Mononuclear cell (primary cell): Measurements from ENCODE around the gene TMEM59L. TPM values are rescaled to one million over a fixed set of nuclear protein-coding genes. Genes with fewer than 3 reads are reported as not detected.

Experiments used
- H3K27me3 ChIP-seq: 2 replicates; pipeline ENCODE4 v1.6.0; 2011; ENCODE audit warnings: low read length, control low read depth; ENCODE audit not compliant: insufficient read depth
- H3K4me1 ChIP-seq: 2 replicates; pipeline ENCODE4 v1.5.1; 2011; ENCODE audit warnings: mild to moderate bottlenecking, low read length, control low read depth; ENCODE audit not compliant: insufficient read depth
- H3K4me3 ChIP-seq: 2 replicates; pipeline ENCODE4 v1.5.1; 2011; ENCODE audit warnings: mild to moderate bottlenecking, low read length, moderate library complexity
- H3K9me3 ChIP-seq: 2 replicates; pipeline ENCODE4 v1.5.1; 2011; ENCODE audit warnings: low read depth, mild to moderate bottlenecking, control low read depth, low read length
- total RNA-seq: library from RNA; depleted of rRNA; stranded (reverse); fragments of >200 nt; gene quantifications from one replicate; pipeline ENCODE4 v1.2.3, GENCODE V29; 2012

Gene TMEM59L
- total RNA-seq, 1 donor: not detected

DNA sequence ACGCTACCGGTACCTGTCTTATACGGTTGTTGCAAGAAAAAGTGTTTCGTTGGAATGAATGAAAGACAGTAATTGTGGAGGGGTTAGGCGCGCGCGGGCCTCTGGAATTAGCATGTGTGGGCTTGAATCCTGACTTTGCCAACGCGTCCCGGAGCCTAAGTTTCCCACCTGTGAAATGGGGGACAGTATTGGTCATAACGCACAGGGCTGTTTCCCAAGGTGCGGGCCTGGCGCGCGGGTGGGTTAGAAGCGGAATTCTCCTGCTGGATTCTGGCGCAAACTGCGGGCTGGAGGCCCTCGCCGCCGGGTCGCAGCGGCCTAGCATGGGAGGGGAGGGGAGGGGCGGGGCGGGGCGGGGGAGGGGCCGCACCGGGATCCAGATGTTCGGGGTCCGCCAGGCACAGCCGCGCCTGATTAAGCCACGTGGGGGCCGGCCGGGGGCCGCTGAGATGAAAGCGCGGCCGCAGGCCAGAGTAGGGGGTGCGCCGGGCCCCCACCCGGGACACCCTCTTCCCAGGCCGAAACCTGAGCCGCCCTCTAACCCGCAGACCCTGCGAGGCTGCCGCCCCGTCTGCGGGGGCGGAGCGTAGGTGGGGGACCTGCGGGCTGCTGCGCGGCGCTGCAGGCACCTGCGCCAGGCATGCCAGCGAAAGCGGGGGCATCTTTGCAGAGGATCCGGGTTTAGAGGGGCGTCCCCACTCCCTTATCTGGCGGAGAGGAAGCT, 1.2 kb upstream of the TMEM59L start:
- H3K4me3 ChIP-seq: no peak overlapping the region

DNA sequence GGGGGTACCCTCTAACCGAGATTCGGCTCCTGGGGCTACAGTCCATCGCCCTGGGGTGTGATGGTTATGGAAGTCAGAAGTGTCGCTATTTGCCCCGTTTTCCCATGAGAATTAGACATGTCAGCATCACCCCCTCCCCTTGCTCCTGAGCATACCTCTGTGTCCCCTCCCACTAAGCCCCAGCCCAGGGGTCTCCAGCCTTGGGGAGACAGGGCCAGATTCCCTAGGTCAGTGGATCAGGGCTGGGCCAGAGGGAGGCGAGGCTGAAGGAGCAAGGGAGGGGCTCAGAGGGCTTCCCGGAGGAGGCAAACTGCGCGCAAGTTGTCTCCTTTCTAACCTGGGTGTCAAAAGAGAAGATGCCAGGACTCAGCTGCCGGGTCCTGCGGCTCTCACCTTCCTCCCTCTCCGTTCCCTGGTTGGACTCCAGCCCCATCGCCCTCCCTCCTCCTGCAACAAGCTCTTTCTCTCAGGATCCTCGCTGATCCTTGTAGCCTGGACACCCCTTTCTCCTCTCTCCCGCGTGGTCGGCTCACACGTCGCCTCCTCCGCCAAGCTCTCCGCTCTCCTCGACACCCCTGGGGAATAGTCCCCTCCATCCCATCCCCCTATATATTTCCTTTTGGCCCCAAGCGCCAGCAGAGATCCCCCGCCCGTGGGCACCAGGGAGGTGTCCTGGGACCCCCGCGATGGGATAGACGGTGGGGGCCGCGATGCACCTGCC, 459 bp upstream of the TMEM59L start:
- Histone ChIP-seq H3K4me3 (no peak overlapping the region), H3K27me3 (peaks cover 72% of the 10 kb centered on the region)

More for the DNA sequence above, 1.2 kb upstream of the TMEM59L start:
- H3K27me3 ChIP-seq: peaks cover 72% of the 10 kb centered on the region
- H3K4me1 ChIP-seq: peaks cover 16% of the 10 kb centered on the region
- H3K9me3 ChIP-seq: no peaks in the 10 kb centered on the region

DNA sequence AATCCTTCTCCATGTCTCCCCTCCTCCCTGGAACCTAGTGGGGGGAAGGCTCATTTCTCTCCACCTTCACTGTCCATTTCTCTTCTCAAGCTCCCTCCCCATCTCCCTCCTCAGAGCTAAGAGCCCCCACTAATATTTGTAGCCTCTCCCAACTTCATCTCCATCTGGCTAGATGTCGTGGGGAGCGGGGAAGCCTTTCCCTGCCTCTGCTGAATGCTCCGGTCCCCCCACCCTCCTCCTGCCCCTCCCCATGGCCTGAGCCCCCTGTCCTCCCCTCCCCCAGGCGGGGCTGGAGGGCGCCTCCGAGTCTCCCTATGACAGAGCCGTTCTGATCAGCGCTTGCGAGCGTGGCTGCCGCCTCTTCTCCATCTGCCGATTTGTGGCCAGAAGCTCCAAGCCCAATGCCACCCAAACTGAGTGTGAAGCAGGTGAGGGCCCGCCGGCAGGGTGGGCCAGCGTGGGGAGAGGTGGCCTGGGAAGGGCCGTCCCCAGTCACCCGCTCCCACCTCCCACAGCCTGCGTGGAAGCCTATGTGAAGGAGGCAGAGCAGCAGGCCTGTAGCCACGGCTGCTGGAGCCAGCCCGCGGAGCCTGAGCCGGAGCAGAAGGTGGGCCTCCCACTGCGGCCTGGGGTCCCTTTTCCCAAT, 1.0 kb downstream of the TMEM59L start:
- no peaks in the 10 kb centered on the region for H3K9me3 ChIP-seq
- H3K4me3 ChIP-seq: no peak overlapping the region
- H3K4me1 ChIP-seq: peaks cover 9% of the 10 kb centered on the region
- H3K27me3 ChIP-seq: peaks cover 57% of the 10 kb centered on the region

More for the DNA sequence above, 459 bp upstream of the TMEM59L start:
- Histone ChIP-seq H3K9me3 (no peaks in the 10 kb centered on the region), H3K4me1 (peaks cover 16% of the 10 kb centered on the region)

DNA sequence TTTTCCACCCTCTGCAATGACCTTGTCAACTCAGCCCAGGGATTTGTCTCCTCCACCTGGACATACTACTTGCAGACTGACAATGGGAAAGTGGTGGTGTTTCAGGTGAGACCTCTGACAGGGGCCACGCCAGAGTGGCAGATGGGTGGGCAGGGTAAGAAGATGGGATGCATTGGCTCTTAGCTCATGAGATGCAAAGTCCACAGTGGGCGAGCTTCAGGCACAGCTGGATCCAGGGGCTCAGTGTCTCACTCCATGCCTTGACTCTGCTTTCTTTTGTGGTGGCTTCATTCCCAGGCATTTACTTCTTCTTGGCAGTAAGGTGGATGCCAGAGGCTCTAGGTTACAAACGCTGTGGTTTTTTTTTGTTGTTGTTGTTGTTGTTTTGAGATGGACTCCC, 3.4 kb downstream of the TMEM59L start:
- peaks cover 9% of the 10 kb centered on the region for H3K4me1 ChIP-seq
- H3K4me3 ChIP-seq: no peak overlapping the region
- H3K27me3 ChIP-seq: peaks cover 37% of the 10 kb centered on the region
- no peaks in the 10 kb centered on the region for H3K9me3 ChIP-seq

DNA sequence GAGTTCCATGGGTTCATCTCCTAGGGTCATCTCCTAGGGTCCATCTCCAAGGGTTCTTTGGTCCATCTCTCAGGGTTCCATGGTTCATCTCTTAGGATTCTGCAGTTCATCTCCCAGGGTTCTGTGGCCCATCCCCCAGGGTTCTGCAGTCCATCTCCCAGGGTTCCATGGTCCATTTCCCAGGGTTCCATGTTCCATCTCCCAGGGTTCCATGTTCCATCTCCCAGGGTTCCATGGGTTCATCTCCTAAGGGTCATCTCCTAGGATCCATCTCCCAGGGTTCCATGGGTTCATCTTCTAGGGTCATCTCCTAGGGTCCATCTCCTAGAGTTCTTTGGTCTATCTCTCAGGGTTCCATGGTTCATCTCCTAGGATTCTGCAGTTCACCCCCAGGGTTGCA, 4.9 kb downstream of the TMEM59L start:
- no peaks in the 10 kb centered on the region for H3K9me3 ChIP-seq
- H3K4me1 ChIP-seq: no peaks in the 10 kb centered on the region
- H3K4me3 ChIP-seq: no peak overlapping the region
- peaks cover 24% of the 10 kb centered on the region for H3K27me3 ChIP-seq

DNA sequence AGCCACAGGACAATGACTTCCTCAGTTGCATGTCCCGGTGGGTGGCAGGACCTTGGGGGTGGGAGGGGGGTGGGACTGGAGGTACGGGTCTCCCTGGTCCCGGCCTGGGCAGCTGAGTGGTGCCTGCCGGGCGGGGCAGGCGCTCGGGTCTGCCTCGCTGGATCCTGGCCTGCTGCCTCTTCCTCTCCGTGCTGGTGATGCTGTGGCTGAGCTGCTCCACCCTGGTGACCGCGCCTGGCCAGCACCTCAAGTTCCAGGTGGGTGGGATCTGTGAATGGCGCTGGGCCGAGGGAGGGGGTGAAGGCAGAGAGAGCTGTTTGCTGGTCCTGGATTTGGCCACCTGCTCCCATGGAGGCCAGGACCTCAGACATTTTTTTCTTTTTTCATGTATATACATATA, 5.6 kb downstream of the TMEM59L start:
- H3K9me3 ChIP-seq: no peaks in the 10 kb centered on the region
- H3K27me3 ChIP-seq: peaks cover 21% of the 10 kb centered on the region
- H3K4me3 ChIP-seq: no peak overlapping the region
- H3K4me1 ChIP-seq: no peaks in the 10 kb centered on the region

DNA sequence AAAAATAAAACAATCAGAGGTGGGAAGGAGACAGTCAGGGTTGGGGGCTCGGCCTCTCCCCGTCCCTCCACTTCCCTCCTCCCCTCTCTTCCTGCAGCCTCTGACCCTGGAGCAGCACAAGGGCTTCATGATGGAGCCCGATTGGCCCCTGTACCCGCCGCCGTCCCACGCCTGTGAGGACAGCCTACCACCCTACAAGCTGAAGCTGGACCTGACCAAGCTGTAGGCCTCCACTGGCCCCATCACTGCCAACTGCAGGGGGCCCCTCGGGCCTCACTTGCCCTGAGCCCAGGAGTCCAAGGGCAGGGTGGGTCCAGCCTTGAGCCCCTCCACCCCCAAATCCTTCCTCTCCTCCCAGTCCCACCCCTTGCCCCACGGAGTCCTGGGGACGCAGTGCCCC, 7.6 kb downstream of the TMEM59L start:
- Histone ChIP-seq H3K4me1 (no peaks in the 10 kb centered on the region), H3K9me3 (no peaks in the 10 kb centered on the region), H3K4me3 (no peak overlapping the region), H3K27me3 (peaks cover 5% of the 10 kb centered on the region)

DNA sequence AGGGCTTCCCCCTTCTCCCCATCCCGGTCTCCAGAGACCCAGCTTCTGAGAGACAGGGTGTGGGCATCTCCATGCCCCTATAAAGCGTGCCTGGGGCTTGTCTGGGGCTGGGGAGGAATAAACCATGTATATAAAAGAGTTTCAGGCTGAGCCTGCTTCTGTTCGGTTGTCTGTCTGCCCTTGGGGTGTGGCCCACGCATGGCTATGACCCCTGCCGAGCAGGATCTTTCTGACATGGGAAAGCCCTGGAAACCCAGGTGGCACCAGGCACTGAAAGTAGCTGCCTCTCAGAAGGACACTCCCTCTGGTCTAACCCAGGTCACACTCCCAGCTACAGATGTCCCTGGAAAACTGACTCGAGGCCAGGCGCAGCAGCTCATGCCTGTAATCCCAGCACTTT, 8.2 kb downstream of the TMEM59L start:
- Histone ChIP-seq H3K9me3 (no peaks in the 10 kb centered on the region), H3K4me1 (no peaks in the 10 kb centered on the region), H3K4me3 (no peak overlapping the region), H3K27me3 (peaks cover 2% of the 10 kb centered on the region)

DNA sequence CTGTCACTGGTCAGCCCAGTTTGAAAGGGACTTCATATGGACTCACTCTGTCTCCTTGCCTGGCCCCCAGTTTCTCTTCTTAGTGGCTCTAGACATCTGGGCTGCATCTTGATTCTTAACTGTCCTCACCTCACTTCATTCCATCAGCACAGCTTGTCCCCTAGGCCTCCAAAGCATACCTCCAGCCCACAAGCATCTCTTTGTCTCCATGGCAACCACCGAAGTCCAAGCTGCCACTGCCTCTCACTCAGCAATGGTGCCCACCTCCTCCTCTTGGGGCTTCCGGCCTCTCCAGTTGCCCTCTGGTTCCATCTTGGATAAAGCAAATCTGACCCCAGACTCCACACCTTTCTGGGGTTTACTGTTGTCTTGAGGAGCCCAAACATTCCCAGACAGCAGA, 14.2 kb downstream of the TMEM59L start:
- H3K9me3 ChIP-seq: no peaks in the 10 kb centered on the region
- no peaks in the 10 kb centered on the region for H3K4me1 ChIP-seq
- H3K4me3 ChIP-seq: no peak overlapping the region
- no peaks in the 10 kb centered on the region for H3K27me3 ChIP-seq

DNA sequence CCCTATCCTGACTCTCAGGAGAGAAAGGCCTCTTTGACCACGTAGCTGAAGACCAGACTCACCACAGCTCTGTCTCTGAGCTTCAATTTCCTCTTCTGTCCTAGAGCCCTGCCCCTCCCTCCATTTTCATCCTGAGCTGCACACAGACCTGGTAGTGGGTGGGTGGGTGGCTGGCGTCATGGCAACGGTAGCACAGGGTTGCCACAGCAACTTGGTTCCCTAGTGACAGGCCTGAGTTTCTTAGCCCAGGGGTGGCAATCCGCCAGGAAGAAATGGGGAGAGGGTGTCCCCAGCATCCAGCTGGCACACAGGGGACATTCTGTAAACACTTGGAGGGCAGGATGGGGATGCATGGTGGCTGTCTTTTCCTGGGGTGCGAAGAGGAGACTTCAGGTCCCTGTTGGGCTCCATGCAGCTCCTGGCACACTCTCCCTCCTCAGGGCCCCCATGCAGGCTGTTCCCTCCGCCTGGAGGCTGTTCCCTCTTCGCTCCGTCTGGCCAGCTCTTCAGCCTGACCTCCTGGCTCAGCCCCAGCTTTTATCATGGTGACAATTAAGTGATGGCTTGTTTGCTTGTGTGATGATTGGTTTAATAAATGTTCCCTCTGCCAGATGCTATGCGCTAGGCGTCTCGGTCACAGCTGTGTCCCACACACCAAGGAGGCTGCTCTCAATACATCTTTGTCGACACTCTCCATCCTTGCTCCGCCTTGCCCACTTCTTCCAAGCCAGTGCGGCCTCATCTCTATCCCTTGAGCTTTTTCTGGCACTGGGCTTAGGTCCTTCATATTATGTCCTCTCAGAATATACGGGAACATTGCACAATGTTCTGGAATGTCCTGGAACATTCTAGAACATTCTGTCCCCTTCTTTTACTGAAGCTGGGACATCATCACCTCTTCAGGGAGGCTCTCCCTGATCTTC, 16.8 kb downstream of the TMEM59L start:
- H3K4me3 ChIP-seq: no peak overlapping the region
- no peaks in the 10 kb centered on the region for H3K9me3 ChIP-seq
- H3K4me1 ChIP-seq: no peaks in the 10 kb centered on the region
- no peaks in the 10 kb centered on the region for H3K27me3 ChIP-seq

DNA sequence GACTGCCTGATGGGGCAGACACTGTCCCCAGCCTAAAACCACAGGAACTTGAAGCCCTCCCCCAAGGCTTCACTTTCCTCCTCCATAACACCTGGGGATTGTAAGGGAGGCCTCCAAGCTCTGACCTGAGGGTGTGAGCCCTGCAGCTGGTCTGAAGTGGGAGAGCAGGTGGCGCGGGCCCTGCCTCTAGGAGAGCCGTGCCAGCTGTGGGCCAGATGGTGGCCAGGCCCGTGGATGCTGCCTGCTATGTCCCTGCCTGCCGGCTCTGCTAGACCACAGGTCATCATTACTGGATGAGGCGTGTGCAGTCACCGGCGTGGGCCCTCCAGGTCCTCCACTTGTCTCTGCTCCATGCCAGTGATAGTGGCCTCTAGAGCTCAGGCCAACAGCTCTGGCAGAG, 20.7 kb downstream of the TMEM59L start:
- peaks cover 18% of the 10 kb centered on the region for H3K4me1 ChIP-seq
- H3K9me3 ChIP-seq: no peaks in the 10 kb centered on the region
- no peaks in the 10 kb centered on the region for H3K27me3 ChIP-seq
- no peak overlapping the region for H3K4me3 ChIP-seq

DNA sequence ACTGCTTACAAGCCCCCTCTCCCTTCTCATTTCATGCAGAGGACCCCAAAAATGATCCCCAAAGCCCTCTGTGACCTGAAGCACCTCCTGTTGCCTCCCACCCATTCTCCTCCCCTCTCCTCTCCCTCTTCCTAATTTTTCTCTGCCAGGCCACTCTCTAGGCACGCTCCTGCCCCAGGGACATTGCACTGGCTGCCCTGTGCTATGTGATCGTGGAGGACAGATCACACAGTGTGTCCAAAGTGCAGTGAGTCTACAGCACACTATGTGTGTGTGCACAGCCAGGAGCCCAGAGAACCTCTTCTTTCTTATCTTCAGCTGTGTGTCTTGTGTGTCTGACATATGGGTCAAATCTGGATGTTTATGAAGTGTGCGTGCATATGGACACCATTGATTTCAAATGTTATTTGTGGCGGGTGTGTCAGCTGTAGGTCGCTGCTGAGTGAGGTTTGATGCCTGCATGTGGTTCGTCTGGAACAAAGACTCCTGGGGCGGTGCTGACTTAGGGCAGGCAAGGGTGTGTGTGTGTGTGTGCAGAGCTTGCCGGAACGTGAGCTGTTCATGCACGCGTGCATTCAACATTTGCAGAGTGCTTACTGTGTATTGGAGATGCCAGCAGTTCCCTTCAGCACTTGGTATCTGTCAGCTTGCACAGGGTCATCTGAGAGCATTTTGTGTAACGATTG, 22.1 kb downstream of the TMEM59L start:
- no peaks in the 10 kb centered on the region for H3K9me3 ChIP-seq
- H3K27me3 ChIP-seq: no peaks in the 10 kb centered on the region
- H3K4me1 ChIP-seq: peaks cover 18% of the 10 kb centered on the region
- no peak overlapping the region for H3K4me3 ChIP-seq

DNA sequence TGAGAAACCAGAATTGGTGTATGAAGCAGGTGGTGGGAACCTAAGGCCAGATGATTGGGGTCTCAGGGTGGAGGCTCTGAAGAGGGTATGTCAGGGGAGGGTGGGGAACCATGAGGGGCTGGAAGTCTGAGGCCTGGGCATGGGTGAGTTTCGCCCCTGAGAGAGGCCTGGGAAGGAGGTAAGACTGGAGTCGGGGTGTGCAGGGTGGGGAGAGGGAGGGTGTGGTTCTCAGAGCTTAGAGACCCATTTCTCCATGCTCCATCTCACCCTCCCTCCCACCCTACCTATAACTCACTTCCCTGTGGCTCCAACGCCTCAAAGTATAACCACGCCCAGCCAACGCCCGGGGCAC, 23.1 kb downstream of the TMEM59L start:
- no peak overlapping the region for H3K4me3 ChIP-seq
- H3K9me3 ChIP-seq: no peaks in the 10 kb centered on the region
- H3K27me3 ChIP-seq: no peaks in the 10 kb centered on the region
- H3K4me1 ChIP-seq: peaks cover 18% of the 10 kb centered on the region

DNA sequence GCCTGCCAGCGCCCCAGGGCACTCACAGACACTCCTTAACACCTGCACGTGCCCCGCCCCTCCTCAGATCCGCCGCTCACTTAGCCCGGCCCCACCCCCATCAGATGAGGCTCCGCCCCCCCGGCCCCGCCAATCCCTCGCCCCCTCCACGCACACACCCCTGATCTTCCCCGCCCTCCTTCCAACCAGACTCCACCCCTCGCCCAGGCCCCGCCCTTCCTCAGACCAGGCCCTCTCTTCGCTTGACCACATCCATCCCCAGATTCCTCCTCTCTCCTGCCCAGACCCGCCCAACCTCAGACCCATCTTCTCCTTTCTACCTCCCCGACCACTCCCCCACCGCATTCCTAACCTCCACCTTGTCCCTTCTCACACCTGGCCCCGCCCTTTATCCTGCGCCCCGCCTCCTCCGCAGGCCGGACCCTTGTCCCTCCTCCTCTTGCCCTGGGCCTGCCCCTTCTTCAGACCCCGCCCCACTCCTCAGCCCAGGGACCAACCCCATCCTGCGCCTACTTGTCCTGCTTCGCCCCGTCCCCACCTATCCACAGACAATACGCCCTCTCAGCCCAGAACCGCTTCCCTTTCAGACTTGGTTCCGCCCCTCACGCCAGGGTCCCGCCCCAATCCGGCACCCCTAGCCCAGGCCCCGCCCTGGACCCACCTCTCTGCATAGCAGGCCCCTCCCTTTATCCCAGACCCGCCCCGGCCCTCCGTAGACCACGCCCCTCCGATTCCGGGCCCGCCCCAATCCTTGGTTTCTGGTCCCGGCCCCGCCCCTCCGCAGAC, 23.7 kb downstream of the TMEM59L start:
- peak overlapping the region; percentile 41 for H3K4me3 ChIP-seq
- H3K9me3 ChIP-seq: no peaks in the 10 kb centered on the region
- no peaks in the 10 kb centered on the region for H3K27me3 ChIP-seq
- H3K4me1 ChIP-seq: peaks cover 18% of the 10 kb centered on the region
